Left cardiac atrium (tissue), 4 donors: ENCODE data around the gene TSGA10IP. TPM values are rescaled to one million over a fixed set of nuclear protein-coding genes. Genes with fewer than 3 reads are reported as not detected.

ENCODE experiments used
- ATAC-seq, 2 donors: fragments of 200-7000 bp; cut with Tn5 transposase; one replicate each; pipeline ENCODE4 v1.9.1; 2020; ENCODE audit warnings: mild to moderate bottlenecking in 2 of 2, moderate library complexity in 2 of 2
- DNase-seq: peaks from one replicate; pipeline ENCODE4 v3.0.0-alpha.2; 2020
- intact Hi-C, 2 donors: fragments of 100-400 bp; cut with DNase I; formaldehyde crosslinking; loops; one replicate each; pipeline versions ENCODE4 v1.14.1 to v1.15.1; 2022 to 2023
- total RNA-seq, 2 donors: library from RNA; stranded (reverse); fragmentation: NEBNext Ultra II Directional; extraction: Animal tissue kit (Norgen Biotek cat#: 25700); gene quantifications; one replicate each; pipeline ENCODE4 v1.2.1, GENCODE V29; 2021
- donor health status: DM: no; HTN: yes; CAD: no.
- donor health status: DM: no; HTN: yes; CAD: no; lungs with severe emphysema.
- donor health status: DM: yes; HTN: yes; CAD: no.
- donor health status: Dilated cardiomyopathy.

The TSGA10IP gene
- total RNA-seq, 2 donors from 2014 or later = not detected

- no peak for ATAC-seq
- no peak for DNase-seq
- intact Hi-C loops = loop anchor here (10.0 kb wide), 2 partner anchors 209 to 279 kb away; no protein-coding TSS in a partner anchor
These were observed 38.3 kb downstream of the TSGA10IP start for GRCh38 chr11:65983589-65983987.

DNA sequence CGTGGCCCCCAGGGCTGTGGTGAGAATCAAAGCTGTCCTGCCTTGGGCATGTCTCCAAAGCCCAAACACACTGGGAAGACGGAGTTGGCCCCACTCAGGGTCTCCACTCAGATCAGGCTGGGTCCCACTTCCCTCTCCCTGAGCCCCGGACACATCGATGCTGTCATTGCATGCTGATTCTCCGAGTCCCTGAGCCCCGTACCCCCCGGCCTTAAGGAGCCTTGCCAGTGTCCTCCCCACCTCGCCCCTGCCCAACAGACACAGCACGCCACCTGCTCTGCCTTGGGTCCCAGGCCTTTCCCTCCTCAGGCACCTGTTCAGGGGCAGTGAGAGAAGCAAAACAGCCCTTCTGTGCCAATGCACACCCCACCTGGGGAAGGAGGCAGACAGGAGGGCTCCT, 42.1 kb downstream of the TSGA10IP start:
- no peak for ATAC-seq
- intact Hi-C loops = loop anchor here (5.0 to 10.0 kb wide), 4 partner anchors 105 to 283 kb away; no protein-coding TSS in a partner anchor
- peak; percentile 13 for DNase-seq

DNA sequence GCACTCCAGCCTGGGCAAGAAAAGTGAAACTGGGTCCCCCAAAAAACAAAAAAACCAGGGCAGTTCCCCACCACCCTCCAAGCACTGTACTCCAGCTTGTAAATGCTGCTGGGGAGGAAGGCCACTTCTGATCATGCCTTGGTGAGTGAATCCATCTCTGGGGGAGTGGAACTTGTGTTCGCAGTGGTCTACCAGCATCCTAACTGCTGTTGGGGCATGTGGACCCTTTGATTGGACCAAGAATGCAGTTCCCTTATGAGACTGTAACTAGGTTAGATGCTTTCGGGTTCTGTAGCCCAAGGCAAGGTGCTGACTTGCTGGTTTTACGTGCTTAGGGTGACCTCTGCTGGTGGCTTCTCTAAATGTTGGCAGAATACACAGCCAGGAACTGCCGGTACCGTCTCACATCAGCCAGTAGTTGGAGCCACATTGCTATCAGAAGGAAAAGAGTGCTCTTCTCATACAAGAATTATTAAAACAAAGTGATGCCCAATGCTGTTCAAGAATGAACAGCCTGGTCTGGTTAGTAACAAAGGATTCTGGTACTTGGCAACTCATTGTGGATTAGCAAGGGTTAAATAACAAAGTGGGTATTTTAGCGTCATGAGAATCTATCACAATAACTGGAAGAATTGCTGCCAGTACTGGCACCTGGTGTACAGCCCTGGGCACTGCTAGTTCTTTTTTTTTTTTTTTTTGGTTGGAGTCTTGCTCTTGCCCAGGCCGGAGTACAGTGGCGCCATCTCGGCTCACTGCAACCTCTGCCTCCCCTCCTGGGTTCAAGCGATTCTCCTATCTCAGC, 43.7 kb downstream of the TSGA10IP start:
- peak; percentile 89 for DNase-seq
- ATAC-seq = peak; percentile 98 to 99
- intact Hi-C loops = loop anchor here (2.0 to 10.0 kb wide), 5 partner anchors 104 to 284 kb away; no protein-coding TSS in a partner anchor

- DNase-seq (no peak), ATAC-seq (no peak)
- intact Hi-C loops = no loop called here
These were observed 46.8 kb downstream of the TSGA10IP start for GRCh38 chr11:65992056-65992455.

DNA sequence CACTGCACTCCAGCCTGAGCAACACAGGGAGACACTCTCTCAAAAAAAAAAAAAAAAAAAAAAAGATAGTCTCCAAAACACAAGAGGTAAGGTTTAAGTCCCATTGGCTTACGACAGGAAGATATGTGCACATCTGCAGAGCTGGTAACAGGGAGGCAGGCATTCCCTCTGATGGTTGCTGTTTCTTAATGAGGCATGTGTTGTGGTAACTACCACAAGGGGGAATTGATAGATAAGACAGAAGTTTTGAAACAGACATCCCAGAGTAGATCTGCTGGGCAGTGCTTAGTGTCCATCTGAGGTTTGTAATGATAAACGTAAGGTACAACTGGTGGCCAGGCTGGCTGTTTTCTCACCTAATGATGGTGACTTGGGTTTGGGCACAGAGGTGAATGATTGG, 52.0 kb downstream of the TSGA10IP start:
- intact Hi-C loops = no loop called here
- no peak for DNase-seq
- no peak for ATAC-seq

DNA sequence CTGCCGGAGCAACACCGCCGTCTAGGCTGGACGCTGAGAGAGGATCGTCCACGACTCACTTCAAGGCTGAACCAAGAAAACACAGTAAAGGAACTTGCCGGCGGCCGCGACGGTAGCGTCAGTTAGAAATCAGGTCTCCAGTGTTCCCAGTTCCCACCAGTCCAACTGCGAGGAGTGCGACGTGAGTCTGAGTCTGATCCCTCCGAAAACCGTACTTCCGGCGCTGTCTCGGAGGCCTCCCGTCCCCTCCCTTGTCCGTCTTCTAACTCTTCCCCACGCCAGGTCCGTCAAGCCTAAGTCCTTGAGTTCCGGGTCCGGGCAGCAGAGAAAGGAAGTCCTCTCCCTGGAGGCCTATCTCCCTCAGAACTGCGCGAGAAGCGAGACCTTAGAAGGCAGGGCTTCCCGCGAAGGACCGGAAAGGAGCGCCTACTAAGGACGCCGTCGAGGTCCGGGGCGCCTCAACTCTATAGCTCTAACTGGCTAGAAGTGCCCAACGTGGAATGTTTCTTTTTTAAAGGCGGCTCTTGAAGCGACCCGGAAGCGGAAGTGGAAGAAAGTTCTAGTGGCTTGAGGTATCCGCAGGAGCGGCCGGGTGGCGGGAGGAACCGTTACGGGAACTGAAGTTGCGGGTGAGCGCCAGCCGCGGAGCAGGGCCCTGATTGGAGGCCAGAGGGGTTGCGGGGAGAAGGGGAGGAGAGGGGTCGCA, 56.8 kb downstream of the TSGA10IP start, which contains the start of the genes BANF1 and EIF1AD:
Gene BANF1, plus strand, starts transcription at position 562 of the 706 bp plus-strand sequence. CDS start 748 bp downstream, outside the sequence.
Gene EIF1AD, minus strand, starts transcription at position 216 of the 706 bp plus-strand sequence. CDS start 1,768 bp downstream, outside the sequence.
- DNase-seq (peak; percentile 93), ATAC-seq (peak; percentile 92 to 93)
- intact Hi-C loops = no loop called here

GRCh38 chr11:66002648-66003225, 57.5 kb downstream of the TSGA10IP start:
- DNase-seq (peak; percentile 67), ATAC-seq (peak; percentile 87 to 90)
- intact Hi-C loops = no loop called here

DNA sequence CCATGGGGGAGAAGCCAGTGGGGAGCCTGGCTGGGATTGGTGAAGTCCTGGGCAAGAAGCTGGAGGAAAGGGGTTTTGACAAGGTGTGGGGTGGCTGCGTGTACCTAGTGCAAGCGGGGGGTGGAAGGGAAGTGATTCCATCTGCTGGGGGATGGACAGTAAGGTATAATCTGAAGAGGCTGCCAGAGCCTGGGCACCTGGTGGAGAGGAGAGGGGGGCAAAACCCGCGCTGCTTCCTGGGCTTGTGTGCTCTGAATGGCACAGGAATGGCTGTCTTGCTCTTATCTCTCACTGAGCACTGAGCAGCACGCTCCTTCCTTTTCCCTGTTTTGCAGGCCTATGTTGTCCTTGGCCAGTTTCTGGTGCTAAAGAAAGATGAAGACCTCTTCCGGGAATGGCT, 58.0 kb downstream of the TSGA10IP start:
- DNase-seq (no peak), ATAC-seq (no peak)
- intact Hi-C loops = no loop called here

DNA sequence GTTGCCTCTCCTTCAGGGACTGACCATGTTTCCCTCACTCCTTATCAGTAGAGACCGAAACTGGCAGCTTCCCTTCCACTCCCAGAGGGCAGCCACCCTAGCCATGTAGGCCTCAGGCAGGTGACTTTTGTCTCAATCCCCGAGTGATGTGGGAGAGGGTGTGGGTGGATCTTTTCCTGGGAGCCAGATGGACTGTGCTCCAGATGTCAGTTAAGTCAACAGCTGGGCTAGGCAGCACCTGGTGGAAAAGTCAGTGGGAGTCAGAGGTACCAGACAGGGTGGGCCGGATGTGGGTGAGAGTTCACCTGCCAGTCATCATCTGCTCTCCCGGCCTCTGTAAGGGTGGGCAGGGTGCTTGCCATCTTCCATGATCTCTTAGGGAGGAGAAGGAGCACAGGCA, 58.9 kb downstream of the TSGA10IP start:
- intact Hi-C loops = no loop called here

DNA sequence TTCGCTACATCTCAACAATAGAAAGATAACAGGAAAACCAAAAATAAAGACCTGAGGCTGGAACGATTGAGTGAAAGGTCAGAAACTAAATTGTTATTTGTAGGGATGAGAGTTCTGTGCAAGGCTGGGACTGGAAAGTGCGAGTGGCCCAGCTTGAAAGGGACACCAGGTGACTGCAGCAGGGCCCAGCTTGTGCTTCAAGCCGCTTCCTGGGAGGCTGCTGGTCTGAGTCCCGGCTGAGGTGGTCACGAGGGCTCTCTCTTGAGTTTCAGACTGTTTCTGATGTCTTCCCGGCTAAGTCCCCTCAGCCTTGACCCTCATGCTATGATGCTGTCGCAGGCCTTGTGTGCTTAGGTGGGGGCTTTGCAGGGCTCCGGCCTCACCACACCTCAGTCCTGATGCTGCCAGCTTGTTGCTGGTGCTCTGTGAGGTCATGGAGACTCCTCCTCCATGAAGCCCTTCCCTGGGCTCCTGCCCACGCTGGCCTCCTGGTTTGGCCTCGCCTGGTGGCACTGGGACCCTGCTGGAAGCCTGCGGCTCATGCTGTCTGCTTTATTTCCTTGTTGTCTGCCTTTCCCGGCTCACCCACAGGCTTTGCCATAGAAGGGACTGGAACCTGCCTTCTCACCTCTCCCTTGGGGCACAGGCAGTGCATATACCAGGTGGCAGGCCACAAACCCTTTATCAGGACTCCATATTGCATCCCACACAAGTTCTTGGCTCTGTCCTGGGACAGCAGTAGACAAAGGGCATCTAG, 61.0 kb downstream of the TSGA10IP start:
- DNase-seq = peak; percentile 2
- intact Hi-C loops = no loop called here

More for the DNA sequence above, 58.9 kb downstream of the TSGA10IP start:
- ATAC-seq (no peak), DNase-seq (no peak)

DNA sequence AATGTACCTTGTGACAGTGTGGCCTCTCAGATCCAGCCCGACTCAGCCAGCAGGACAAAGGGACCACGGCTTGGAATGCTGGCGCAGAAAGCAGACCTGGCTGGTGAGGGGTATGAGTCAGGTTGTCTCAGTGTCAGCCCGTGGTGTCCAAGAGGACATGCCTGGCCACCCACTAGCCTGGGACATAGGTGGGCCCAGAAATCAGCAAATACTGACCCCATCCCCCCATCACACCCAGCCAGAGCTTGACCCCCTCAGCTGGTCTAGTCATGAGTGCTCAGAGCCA, 61.6 kb downstream of the TSGA10IP start:
- intact Hi-C loops = no loop called here
- no peak for ATAC-seq
- no peak for DNase-seq

More for the DNA sequence above, 61.0 kb downstream of the TSGA10IP start:
- ATAC-seq = no peak

DNA sequence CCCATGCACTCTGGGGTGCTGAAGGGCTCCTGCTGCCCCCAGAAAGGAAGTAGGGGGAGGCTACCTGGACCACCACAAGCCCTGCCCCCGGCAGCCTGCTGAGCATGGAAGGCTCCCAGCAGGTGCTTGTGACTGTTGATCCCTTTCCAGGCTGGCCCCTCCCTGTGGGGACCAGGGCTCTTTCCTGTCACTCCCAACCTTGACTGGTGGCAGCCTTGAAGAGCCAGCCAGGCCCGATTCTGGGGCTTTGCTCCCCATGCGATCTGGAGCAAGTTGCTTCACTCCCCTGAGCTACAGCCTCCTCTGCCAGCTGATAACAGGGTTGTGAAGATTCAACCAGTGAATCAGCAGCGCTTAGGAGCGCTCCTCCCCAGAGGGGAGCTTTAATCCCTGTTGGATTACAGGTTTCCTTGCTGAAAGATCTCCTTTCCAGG, 61.9 kb downstream of the TSGA10IP start:
- intact Hi-C loops = no loop called here
- DNase-seq = no peak
- peak in 1 of 2 donors; percentile 33 for ATAC-seq

GRCh38 chr11:66008095-66008467, 62.8 kb downstream of the TSGA10IP start:
- no peak for ATAC-seq
- DNase-seq = no peak
- intact Hi-C loops = no loop called here

DNA sequence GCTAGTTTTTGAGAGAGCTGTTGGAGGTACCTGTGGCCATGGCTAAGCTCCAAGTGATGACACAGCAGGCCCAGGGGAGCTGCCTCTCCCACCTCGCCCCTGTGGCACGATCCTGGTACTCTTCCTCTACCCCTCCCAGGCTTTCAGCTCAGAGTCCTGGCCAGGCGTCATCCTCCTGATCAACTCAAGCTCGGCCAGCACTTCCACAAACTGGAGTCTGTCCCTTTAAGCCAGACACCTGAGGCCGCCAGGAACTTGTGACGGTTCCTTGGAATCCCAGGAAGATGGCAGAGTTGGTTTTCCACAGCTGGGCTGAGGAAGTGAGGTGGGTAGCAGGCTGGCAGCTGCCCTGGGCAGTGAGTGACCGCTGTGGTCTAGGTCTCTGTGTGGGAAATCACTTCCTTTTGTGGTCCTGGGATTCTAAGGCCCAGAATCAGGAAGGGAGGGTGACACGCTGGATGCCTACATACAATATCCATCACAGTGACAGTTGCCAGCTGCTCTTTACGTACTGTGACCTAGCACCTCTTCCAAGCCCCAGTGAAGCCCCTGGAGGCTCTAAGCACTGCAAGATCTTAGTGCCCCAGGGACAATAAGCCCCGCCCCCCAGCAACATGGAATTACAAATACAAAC, 63.3 kb downstream of the TSGA10IP start:
- intact Hi-C loops = no loop called here
- ATAC-seq = no peak
- DNase-seq = no peak

Other genes starting within 250 kb of the TSGA10IP start
- 10 to 100 TPM; 46.6 to 47.3 TPM for gene KAT5, start 233.2 kb upstream of the TSGA10IP start, total RNA-seq
- gene RNASEH2C, start 224.7 kb upstream of the TSGA10IP start, total RNA-seq = 10 to 100 TPM; 61.1 to 64.7 TPM
- gene AP5B1, start 164.5 kb upstream of the TSGA10IP start, total RNA-seq = 10 to 100 TPM in 1 of 2 donors, 1 to 10 TPM in 1; 9.2 to 15.0 TPM
- not detected for gene OVOL1, start 158.4 kb upstream of the TSGA10IP start, total RNA-seq
- not detected for gene SNX32, start 111.5 kb upstream of the TSGA10IP start, total RNA-seq
- 100 to 1,000 TPM; 439 to 554 TPM for gene CFL1, start 87.3 kb upstream of the TSGA10IP start, total RNA-seq
- gene MUS81, start 85.0 kb upstream of the TSGA10IP start, total RNA-seq = 10 to 100 TPM; 36.1 to 37.6 TPM
- 100 to 1,000 TPM in 1 of 2 donors, 10 to 100 TPM in 1; 98.0 to 103 TPM for gene EFEMP2, start 72.7 kb upstream of the TSGA10IP start, total RNA-seq
- 1 to 10 TPM in 1 of 2 donors, under 1 TPM in 1; 0.99 to 2.7 TPM for gene CTSW, start 65.6 kb upstream of the TSGA10IP start, total RNA-seq
- gene FIBP, start 57.0 kb upstream of the TSGA10IP start, total RNA-seq = 10 to 100 TPM; 37.8 to 44.3 TPM
- gene CCDC85B, start 54.8 kb upstream of the TSGA10IP start, total RNA-seq = 10 to 100 TPM; 45.8 to 63.5 TPM
- 10 to 100 TPM in 1 of 2 donors, 1 to 10 TPM in 1; 1.3 to 11.1 TPM for gene FOSL1, start 45.1 kb upstream of the TSGA10IP start, total RNA-seq
- 10 to 100 TPM; 29.9 to 31.8 TPM for gene C11orf68, start 26.4 kb upstream of the TSGA10IP start, total RNA-seq
- gene DRAP1, start 26.1 kb upstream of the TSGA10IP start, total RNA-seq = 10 to 100 TPM; 80.6 to 86.8 TPM
- 10 to 100 TPM; 31.2 to 31.6 TPM for gene SART1, start 16.3 kb downstream of the TSGA10IP start, total RNA-seq
- 10 to 100 TPM; 20.7 to 25.1 TPM for gene EIF1AD, start 56.7 kb downstream of the TSGA10IP start, total RNA-seq
- gene BANF1, start 57.0 kb downstream of the TSGA10IP start, total RNA-seq = 100 to 1,000 TPM; 186 to 209 TPM
- gene CST6, start 66.5 kb downstream of the TSGA10IP start, total RNA-seq = 1 to 10 TPM in 1 of 2 donors, under 1 TPM in 1; 0.91 to 2.6 TPM
- gene CATSPER1, start 81.0 kb downstream of the TSGA10IP start, total RNA-seq = under 1 TPM in 1 of 2 donors, not detected in 1; 0.26 TPM
- gene GAL3ST3, start 103.7 kb downstream of the TSGA10IP start, total RNA-seq = 1 to 10 TPM; 7.8 to 9.8 TPM
- 100 to 1,000 TPM in 1 of 2 donors, 10 to 100 TPM in 1; 78.7 to 101 TPM for gene SF3B2, start 106.9 kb downstream of the TSGA10IP start, total RNA-seq
- gene PACS1, start 124.8 kb downstream of the TSGA10IP start, total RNA-seq = 10 to 100 TPM; 51.6 to 74.4 TPM